Endothelial cell of umbilical vein (primary cell): ENCODE results near the gene DPP6. TPM values are rescaled to one million over a fixed set of nuclear protein-coding genes. Genes with fewer than 3 reads are reported as not detected.

Experiments used
- BruUV-seq: library from RNA; stranded (reverse); fragments of 400-500 nt; replicated peaks from 2 replicates; lab custom pipeline; 2021; lab: Mats Ljungman, UMichigan
- CTCF ChIA-PET: fragments of 300-600, 350-600 bp; sonication (Branson Sonifier 250); formaldehyde crosslinking; loops from one replicate; lab custom pipeline; 2021; ENCODE audit warnings: antibody characterized with exemption, inconsistent platforms; lab: Charles Lee
- POLR2A ChIA-PET: fragments of 300-600, 350-600 bp; sonication (Branson Sonifier 250); formaldehyde crosslinking; loops from one replicate; lab custom pipeline; 2021; ENCODE audit warnings: antibody characterized with exemption, inconsistent platforms; lab: Charles Lee
- DNase-seq: peaks from one replicate; pipeline ENCODE4 v3.0.0-alpha.2; 2011; ENCODE audit warnings: low read depth, low spot score
- FAIRE-seq: peaks from 2 replicates; lab custom pipeline; 2011; peaks lifted over from hg19 to GRCh38; lab: Jason Lieb, UNC
- H2AFZ ChIP-seq: 2 replicates; pipeline ENCODE4 v1.6.0; 2012; ENCODE audit warnings: low read depth, low read length, control low read depth, inconsistent platforms
- H3K27ac ChIP-seq: 2 replicates; pipeline ENCODE4 v1.5.1; 2011; ENCODE audit warnings: low read depth, mild to moderate bottlenecking, control low read depth, low read length, moderate library complexity; ENCODE audit not compliant: insufficient read depth
- H3K27me3 ChIP-seq, 2 experiments: 2 replicates each; pipeline versions ENCODE4 v1.6.0 to v1.6.1; 2011; ENCODE audit warnings: low read length in 2 of 2, mixed read lengths in 1 of 2; ENCODE audit not compliant: control insufficient read depth in 2 of 2, insufficient read depth in 2 of 2
- H3K36me3 ChIP-seq, 2 experiments: 2 replicates in 1 of 2; 3 replicates in 1 of 2; pipeline ENCODE4 v1.5.1; 2011; ENCODE audit warnings: low read length in 2 of 2, mild to moderate bottlenecking in 1 of 2, moderate library complexity in 1 of 2; ENCODE audit not compliant: control insufficient read depth in 2 of 2, insufficient read depth in 2 of 2; ENCODE audit errors: extremely low read depth in 1 of 2
- H3K4me1 ChIP-seq: 3 replicates; pipeline ENCODE4 v1.5.1; 2011; ENCODE audit warnings: mild to moderate bottlenecking, low read length; ENCODE audit not compliant: control insufficient read depth, insufficient read depth; ENCODE audit errors: extremely low read depth
- H3K4me2 ChIP-seq: 2 replicates; pipeline ENCODE4 v1.6.1; 2011; ENCODE audit warnings: low read length, control low read depth, mixed read lengths; ENCODE audit not compliant: insufficient read depth
- H3K4me3 ChIP-seq, 3 experiments: fragments of 200-600 bp in 1 of 3; sonication (generic), shearing (Covaris generic) in 1 of 3; replicated peaks in 1 of 3; 2 replicates each; pipeline ENCODE4 v1.5.1; 2011 to 2016; ENCODE audit warnings: control low read depth in 3 of 3, low read length in 3 of 3, mild to moderate bottlenecking in 2 of 3, inconsistent platforms in 1 of 3, low read depth in 1 of 3, moderate library complexity in 1 of 3; ENCODE audit not compliant: insufficient read depth in 1 of 3
- H3K79me2 ChIP-seq: 2 replicates; pipeline ENCODE4 v1.6.0; 2012; ENCODE audit warnings: low read length, inconsistent platforms; ENCODE audit not compliant: control insufficient read depth, insufficient read depth
- H3K9ac ChIP-seq: replicated peaks from 2 replicates; pipeline ENCODE3; 2011; ENCODE audit warnings: low read length, control low read depth; ENCODE audit not compliant: insufficient read depth; ENCODE audit errors: extremely low read depth
- H3K9me1 ChIP-seq: replicated peaks from 3 replicates; pipeline ENCODE4 v1.6.0; 2011; ENCODE audit warnings: mild to moderate bottlenecking, low read length; ENCODE audit not compliant: control insufficient read depth, insufficient read depth; ENCODE audit errors: extremely low read depth
- H3K9me3 ChIP-seq: replicated peaks from 2 replicates; pipeline ENCODE4 v1.5.1; 2012; ENCODE audit warnings: low read length, inconsistent platforms; ENCODE audit not compliant: control insufficient read depth, insufficient read depth
- H4K20me1 ChIP-seq: replicated peaks from 2 replicates; pipeline ENCODE3; 2011; ENCODE audit warnings: mild to moderate bottlenecking, low read length; ENCODE audit not compliant: control insufficient read depth, insufficient read depth; ENCODE audit errors: extremely low read depth
- CTCF ChIP-seq, 2 donors: IDR thresholded peaks; 1 replicate in 1 of 2; 2 replicates in 1 of 2; pipeline ENCODE4 v1.5.1; 2011; ENCODE audit warnings: low read length in 2 of 2, mild to moderate bottlenecking in 2 of 2, moderate library complexity in 2 of 2, control low read depth in 1 of 2, inconsistent platforms in 1 of 2, low read depth in 1 of 2; ENCODE audit not compliant: insufficient read depth in 1 of 2; ENCODE audit errors: extremely low read depth in 1 of 2
- EZH2 ChIP-seq: IDR thresholded peaks from 2 replicates; pipeline ENCODE4 v1.6.1; 2012; ENCODE audit warnings: borderline replicate concordance, low read depth, mild to moderate bottlenecking, moderate library complexity, low read length, inconsistent platforms; ENCODE audit not compliant: severe bottlenecking
- FOS ChIP-seq: IDR thresholded peaks from 2 replicates; pipeline ENCODE4 v1.6.1; 2011; ENCODE audit warnings: mild to moderate bottlenecking, low read length, moderate library complexity, borderline replicate concordance; ENCODE audit not compliant: insufficient read depth
- GATA2 ChIP-seq: IDR thresholded peaks from 2 replicates; pipeline ENCODE4 v1.7.0; 2011; ENCODE audit warnings: low read depth, mild to moderate bottlenecking, moderate library complexity, mixed read lengths, low read length; ENCODE audit not compliant: insufficient read length, insufficient read depth
- MAX ChIP-seq: IDR thresholded peaks from 2 replicates; pipeline ENCODE4 v1.6.1; 2011; ENCODE audit not compliant: insufficient read depth, insufficient read length
- MYC ChIP-seq: IDR thresholded peaks from one replicate; pipeline ENCODE4 v1.6.1; 2011; ENCODE audit warnings: mild to moderate bottlenecking, low read depth, low read length
- POLR2A ChIP-seq: IDR thresholded peaks from 2 replicates; pipeline ENCODE4 v1.6.1; 2012; ENCODE audit warnings: low read depth, mild to moderate bottlenecking, control low read depth, low read length
- POLR2AphosphoS5 ChIP-seq: IDR thresholded peaks from 2 replicates; pipeline ENCODE4 v1.6.1; 2012; ENCODE audit warnings: low read depth, mild to moderate bottlenecking, control low read depth, low read length, moderate library complexity; ENCODE audit not compliant: insufficient read depth
- dilution Hi-C: fragments of 300-500 bp; cut with MboI; formaldehyde crosslinking; loops from one replicate; pipeline ENCODE4 v1.15.0; 2019; ENCODE audit warnings: low sequenced_read_pairs; ENCODE audit not compliant: extremely low pct_ligation_motif_present
- intact Hi-C: fragments of 100-400 bp; cut with micrococcal nuclease; formaldehyde crosslinking; loops from one replicate; pipeline ENCODE4 v1.10.0; 2022
- polyA plus RNA-seq, 4 experiments: library from polyadenylated mRNA; depleted of rRNA in 3 of 4; stranded (reverse) in 3 of 4; unstranded in 1 of 4; fragments of >200 nt; gene quantifications; 2 replicates each; pipeline versions ENCODE4 v1.2.1 to v1.2.3, GENCODE V29; 2011 to 2012; ENCODE audit warnings: missing spikeins in 1 of 4
- total RNA-seq: library from RNA; stranded (reverse); gene quantifications from 2 replicates; pipeline ENCODE4 v1.2.3, GENCODE V29; 2021

Gene DPP6
- total and polyA plus RNA-seq, 2 donors (not counting 3 experiments of a cell fraction or from before 2014, with no cell fraction given): not detected

- Histone ChIP-seq H3K9me1 (no peaks in the 10 kb centered on the region), H3K9ac (no peak overlapping the region), H3K79me2 (no peaks in the 10 kb centered on the region), H3K4me1 (no peaks in the 10 kb centered on the region), H3K27me3 (no peaks in the 10 kb centered on the region), H3K4me3 (no peak overlapping the region), H3K4me2 (no peak overlapping the region), H3K27ac (no peak overlapping the region), H3K9me3 (peaks cover 6% of the 10 kb centered on the region), H3K36me3 (no peaks in the 10 kb centered on the region), H2AFZ (no peak overlapping the region), H4K20me1 (no peaks in the 10 kb centered on the region)
- no peak for TF ChIP-seq MAX
- no peak for TF ChIP-seq MYC
- no peak for TF ChIP-seq CTCF (IDR thresholded peaks at IDR 0.05; ENCODE audit: extremely low read depth in 1 of 2, insufficient read depth in 1 of 2, low read depth in 1 of 2, low read length in 2 of 2)
- no peak for TF ChIP-seq GATA2
- no peak for TF ChIP-seq EZH2
- no peak for TF ChIP-seq FOS
- TF ChIP-seq POLR2AphosphoS5: no peak
- TF ChIP-seq POLR2A: no peak
- BruUV-seq: no TSS peak
- no peak for FAIRE-seq
- dilution Hi-C loops (no loop called here), intact Hi-C loops (no loop called here)
- ChIA-PET CTCF (no interaction called here), POLR2A (no interaction called here)
- DNase-seq: no peak
Observed at GRCh38 chr7:154540596-154540995, 488.4 kb downstream of the DPP6 start.
